Measurements from ENCODE around the gene INVS. TPM values are rescaled to one million over a fixed set of nuclear protein-coding genes. Genes with fewer than 3 reads are reported as not detected.

INVS gene
- total and polyA plus RNA-seq, 2 of the 13 experiments (the other 11 are each of a cell fraction or from before 2014, with no cell fraction given) = 11.3 to 16.3 TPM

DNA sequence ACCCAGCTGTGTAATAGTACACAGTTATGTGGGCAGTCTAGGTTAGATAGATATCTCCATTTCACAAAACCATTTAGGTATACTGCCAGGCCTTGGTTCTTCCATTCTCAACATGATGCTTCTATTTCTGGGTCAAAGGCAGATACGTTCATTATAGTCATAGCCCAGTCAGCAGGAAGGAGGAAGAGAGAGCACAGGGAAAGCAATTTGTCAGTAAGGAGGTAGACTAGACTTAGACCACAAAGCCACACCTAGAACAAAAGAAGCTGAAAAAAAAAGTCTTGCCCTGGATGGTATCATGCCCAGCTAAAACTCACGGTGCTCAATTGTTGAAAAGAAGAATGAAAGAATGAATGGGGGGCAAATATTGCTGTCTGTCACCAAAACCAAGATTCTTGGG is 7.6 kb downstream of the INVS start:
- DNase-seq (ENCODE audit: low spot score) (no peak), FAIRE-seq (no peak), ATAC-seq (no peak)
- in situ Hi-C loops (cut with HindIII; ENCODE audit: extremely low pct_ligation_motif_present, low pct_unique_long_range_greater_than_20kb) = no loop called here
- BruUV-seq (replicated peaks) = no TSS peak
- no peaks in the 10 kb centered on the region for H3K9me3 ChIP-seq (ENCODE audit: low read length)
- H3K4me1 ChIP-seq (ENCODE audit: insufficient read depth, low read length) = no peaks in the 10 kb centered on the region
- intact Hi-C loops (cut with micrococcal nuclease; ENCODE audit: unreplicated experiment) = no loop called here
- no peak overlapping the region for H3K27ac ChIP-seq (ENCODE audit: extremely low read length, insufficient read depth, low read length)
- H4K20me1 ChIP-seq (ENCODE audit: insufficient read depth, low read length) = no peaks in the 10 kb centered on the region
- H3K27me3 ChIP-seq (ENCODE audit: control insufficient read depth in 1 of 2, insufficient read depth in 2 of 2, low read length in 2 of 2) = no peaks in the 10 kb centered on the region
- no peak overlapping the region for H3K9ac ChIP-seq (ENCODE audit: insufficient read depth, low read depth, low read length)
- peaks cover 3 to 34% of the 10 kb centered on the region in 2 experiments for H3K36me3 ChIP-seq (replicated peaks in 1 of 2; ENCODE audit: control insufficient read depth in 1 of 2, insufficient read depth in 2 of 2, low read length in 2 of 2)
- no peak overlapping the region for H3K4me2 ChIP-seq (ENCODE audit: low read depth, low read length)
- H3K79me2 ChIP-seq (ENCODE audit: insufficient read depth, low read length) = no peaks in the 10 kb centered on the region
- ChIA-PET POLR2A (no interaction called here), CTCF (ENCODE audit: low intra/inter-chr PET ratio, low total read pairs) (no interaction called here)
- 98% methylated on average over 2 of the region's 2 CpGs for WGBS (ENCODE audit: low lambda C conversion rate)
- no peak for TF ChIP-seq HNF4G (IDR thresholded peaks at IDR 0.05; ENCODE audit: borderline replicate concordance, low read depth, low read length)
- TF ChIP-seq HNF4G (CRISPR knock-in tag; IDR thresholded peaks at IDR 0.05; ENCODE audit: borderline replicate concordance, low read depth) = no peak
- TF ChIP-seq NFRKB (IDR thresholded peaks at IDR 0.05) = no peak
- TF ChIP-seq ZNF563 (CRISPR knock-in tag; IDR thresholded peaks at IDR 0.05) = no peak
- TF ChIP-seq RAD21 (CRISPR knock-in tag; IDR thresholded peaks at IDR 0.05) = no peak
- TF ChIP-seq CHD4 (IDR thresholded peaks at IDR 0.05; ENCODE audit: borderline replicate concordance, low read length) = no peak
- TF ChIP-seq AGO1 (IDR thresholded peaks at IDR 0.05; ENCODE audit: low read depth, low read length, poor library complexity, severe bottlenecking) = no peak
- TF ChIP-seq, protein P1, sequence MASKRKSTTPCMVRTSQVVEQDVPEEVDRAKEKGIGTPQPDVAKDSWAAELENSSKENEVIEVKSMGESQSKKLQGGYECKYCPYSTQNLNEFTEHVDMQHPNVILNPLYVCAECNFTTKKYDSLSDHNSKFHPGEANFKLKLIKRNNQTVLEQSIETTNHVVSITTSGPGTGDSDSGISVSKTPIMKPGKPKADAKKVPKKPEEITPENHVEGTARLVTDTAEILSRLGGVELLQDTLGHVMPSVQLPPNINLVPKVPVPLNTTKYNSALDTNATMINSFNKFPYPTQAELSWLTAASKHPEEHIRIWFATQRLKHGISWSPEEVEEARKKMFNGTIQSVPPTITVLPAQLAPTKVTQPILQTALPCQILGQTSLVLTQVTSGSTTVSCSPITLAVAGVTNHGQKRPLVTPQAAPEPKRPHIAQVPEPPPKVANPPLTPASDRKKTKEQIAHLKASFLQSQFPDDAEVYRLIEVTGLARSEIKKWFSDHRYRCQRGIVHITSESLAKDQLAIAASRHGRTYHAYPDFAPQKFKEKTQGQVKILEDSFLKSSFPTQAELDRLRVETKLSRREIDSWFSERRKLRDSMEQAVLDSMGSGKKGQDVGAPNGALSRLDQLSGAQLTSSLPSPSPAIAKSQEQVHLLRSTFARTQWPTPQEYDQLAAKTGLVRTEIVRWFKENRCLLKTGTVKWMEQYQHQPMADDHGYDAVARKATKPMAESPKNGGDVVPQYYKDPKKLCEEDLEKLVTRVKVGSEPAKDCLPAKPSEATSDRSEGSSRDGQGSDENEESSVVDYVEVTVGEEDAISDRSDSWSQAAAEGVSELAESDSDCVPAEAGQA (IDR thresholded peaks at IDR 0.05; ENCODE audit: low read depth) = no peak
- TF ChIP-seq, protein P1 (CRISPR knock-in tag; IDR thresholded peaks at IDR 0.05; ENCODE audit: borderline replicate concordance) = no peak
- TF ChIP-seq KLF16 (CRISPR knock-in tag; IDR thresholded peaks at IDR 0.05) = no peak
- no peak for TF ChIP-seq HOXA7 (CRISPR knock-in tag; IDR thresholded peaks at IDR 0.05)
- TF ChIP-seq, protein P2, sequence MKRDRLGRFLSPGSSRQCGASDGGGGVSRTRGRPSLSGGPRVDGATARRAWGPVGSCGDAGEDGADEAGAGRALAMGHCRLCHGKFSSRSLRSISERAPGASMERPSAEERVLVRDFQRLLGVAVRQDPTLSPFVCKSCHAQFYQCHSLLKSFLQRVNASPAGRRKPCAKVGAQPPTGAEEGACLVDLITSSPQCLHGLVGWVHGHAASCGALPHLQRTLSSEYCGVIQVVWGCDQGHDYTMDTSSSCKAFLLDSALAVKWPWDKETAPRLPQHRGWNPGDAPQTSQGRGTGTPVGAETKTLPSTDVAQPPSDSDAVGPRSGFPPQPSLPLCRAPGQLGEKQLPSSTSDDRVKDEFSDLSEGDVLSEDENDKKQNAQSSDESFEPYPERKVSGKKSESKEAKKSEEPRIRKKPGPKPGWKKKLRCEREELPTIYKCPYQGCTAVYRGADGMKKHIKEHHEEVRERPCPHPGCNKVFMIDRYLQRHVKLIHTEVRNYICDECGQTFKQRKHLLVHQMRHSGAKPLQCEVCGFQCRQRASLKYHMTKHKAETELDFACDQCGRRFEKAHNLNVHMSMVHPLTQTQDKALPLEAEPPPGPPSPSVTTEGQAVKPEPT (CRISPR knock-in tag; IDR thresholded peaks at IDR 0.05; ENCODE audit: low read depth) = no peak
- H3K4me3 ChIP-seq (replicated peaks in 1 of 3; ENCODE audit: insufficient read depth in 1 of 3, low read depth in 2 of 3, low read length in 3 of 3) = no peak overlapping the region
- H2AFZ ChIP-seq (ENCODE audit: low read length) = no peak overlapping the region

Data from HepG2 (cell line).